Measurements from ENCODE around the gene RTL5.

The RTL5 gene

DNA sequence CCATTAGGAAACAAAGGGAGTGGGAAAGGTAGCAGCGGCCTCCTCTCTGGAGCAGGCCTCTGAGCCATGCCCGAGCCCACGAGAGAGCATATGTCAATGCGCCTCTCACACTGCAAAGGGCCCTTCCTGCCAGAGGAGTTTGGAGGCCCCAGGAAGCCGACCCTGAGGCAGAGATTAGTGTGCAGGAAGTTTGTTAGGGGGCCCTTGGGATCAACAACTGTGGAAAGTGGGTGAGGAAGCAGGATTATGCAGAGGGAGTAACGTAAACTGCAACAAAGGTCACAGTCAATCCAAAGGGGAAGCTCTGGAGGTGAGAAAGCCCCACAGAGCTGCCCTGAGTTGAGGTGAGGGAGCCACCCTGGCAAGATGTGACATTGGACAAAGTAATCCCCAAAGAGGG lies 17.4 kb downstream of the RTL5 start:
- Histone ChIP-seq H2AFZ (no peak overlapping the region), H3K36me3 (ENCODE audit: control insufficient read depth, insufficient read depth, low read length) (no peaks in the 10 kb centered on the region), H3K27ac (no peak overlapping the region), H3K79me2 (no peaks in the 10 kb centered on the region), H3K4me2 (ENCODE audit: low read length) (no peak overlapping the region), H3K27me3 (ENCODE audit: control insufficient read depth, insufficient read depth, low read length) (no peaks in the 10 kb centered on the region), H3K9me3 (ENCODE audit: control insufficient read depth, low read length) (no peaks in the 10 kb centered on the region), H3K4me1 (no peaks in the 10 kb centered on the region), H3K9ac (no peak overlapping the region), H3K4me3 (ENCODE audit: low read depth, low read length) (no peak overlapping the region)
- no peak for TF ChIP-seq CTCF (IDR thresholded peaks at IDR 0.05)

- Histone ChIP-seq H3K79me2 (no peaks in the 10 kb centered on the region), H3K4me3 (ENCODE audit: low read depth, low read length) (no peak overlapping the region), H3K9me3 (ENCODE audit: control insufficient read depth, low read length) (no peaks in the 10 kb centered on the region), H3K9ac (no peak overlapping the region), H3K27me3 (ENCODE audit: control insufficient read depth, insufficient read depth, low read length) (no peaks in the 10 kb centered on the region), H2AFZ (no peak overlapping the region), H3K4me1 (no peaks in the 10 kb centered on the region), H3K27ac (no peak overlapping the region), H3K4me2 (ENCODE audit: low read length) (no peak overlapping the region), H3K36me3 (ENCODE audit: control insufficient read depth, insufficient read depth, low read length) (no peaks in the 10 kb centered on the region)
- no peak for TF ChIP-seq CTCF (IDR thresholded peaks at IDR 0.05)
These were observed 18.3 kb downstream of the RTL5 start for GRCh38 chrX:72113461-72113860.

- Histone ChIP-seq H3K4me2 (ENCODE audit: low read length) (no peak overlapping the region), H3K36me3 (ENCODE audit: control insufficient read depth, insufficient read depth, low read length) (no peaks in the 10 kb centered on the region), H3K9ac (no peak overlapping the region), H2AFZ (no peak overlapping the region), H3K4me1 (no peaks in the 10 kb centered on the region), H3K9me3 (ENCODE audit: control insufficient read depth, low read length) (no peaks in the 10 kb centered on the region), H3K4me3 (ENCODE audit: low read depth, low read length) (no peak overlapping the region), H3K27me3 (ENCODE audit: control insufficient read depth, insufficient read depth, low read length) (no peaks in the 10 kb centered on the region), H3K27ac (no peak overlapping the region), H3K79me2 (no peaks in the 10 kb centered on the region)
- no peak for TF ChIP-seq CTCF (IDR thresholded peaks at IDR 0.05)
These were observed 20.6 kb downstream of the RTL5 start for GRCh38 chrX:72110876-72111708.

DNA sequence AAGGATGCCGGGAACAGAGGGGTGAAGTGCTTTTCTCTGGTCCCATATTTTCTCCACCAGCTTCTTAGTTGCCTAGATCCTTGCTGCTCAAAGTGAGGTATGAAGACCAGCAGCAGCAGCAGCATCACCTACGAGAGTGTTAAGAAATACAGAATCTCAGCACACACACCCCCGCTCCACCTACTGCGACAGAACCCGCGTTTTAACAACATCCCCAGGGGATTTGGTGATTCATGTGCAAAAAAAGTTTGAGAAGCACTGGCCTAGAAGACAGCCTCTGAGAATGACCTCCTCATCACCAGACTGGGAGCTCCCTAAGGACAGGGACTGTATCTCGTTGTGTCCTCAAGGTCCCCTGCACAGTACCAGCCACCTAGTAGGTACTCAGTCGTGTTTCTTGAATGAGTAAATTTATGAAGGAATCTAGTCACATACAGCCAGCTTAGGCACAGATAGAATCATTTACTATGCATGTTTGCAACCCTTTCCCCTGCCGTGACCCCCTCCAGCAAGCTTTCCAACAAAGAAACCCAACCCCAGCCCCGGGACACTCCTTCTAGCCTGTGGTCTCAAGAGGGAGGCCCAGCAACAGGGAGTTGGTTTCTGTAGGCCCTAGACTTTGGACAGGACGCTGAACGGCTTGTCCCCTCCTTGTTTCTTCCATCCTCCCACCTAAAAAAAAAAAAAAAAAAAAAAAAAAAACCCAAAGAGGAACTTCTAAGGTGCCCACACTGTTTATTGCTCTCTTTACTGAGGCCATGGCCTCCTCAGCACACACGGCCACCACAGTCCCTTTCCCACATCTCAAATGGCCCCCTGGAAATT lies 21.5 kb downstream of the RTL5 start:
- Histone ChIP-seq H3K4me3 (ENCODE audit: low read depth, low read length) (no peak overlapping the region), H3K27ac (no peak overlapping the region), H3K9me3 (ENCODE audit: control insufficient read depth, low read length) (no peaks in the 10 kb centered on the region), H3K9ac (no peak overlapping the region), H3K4me1 (no peaks in the 10 kb centered on the region), H3K79me2 (no peaks in the 10 kb centered on the region), H2AFZ (no peak overlapping the region), H3K27me3 (ENCODE audit: control insufficient read depth, insufficient read depth, low read length) (no peaks in the 10 kb centered on the region), H3K36me3 (ENCODE audit: control insufficient read depth, insufficient read depth, low read length) (no peaks in the 10 kb centered on the region), H3K4me2 (ENCODE audit: low read length) (no peak overlapping the region)
- TF ChIP-seq CTCF (IDR thresholded peaks at IDR 0.05): no peak
